ENCODE data around the gene PLXNA4.

DNA sequence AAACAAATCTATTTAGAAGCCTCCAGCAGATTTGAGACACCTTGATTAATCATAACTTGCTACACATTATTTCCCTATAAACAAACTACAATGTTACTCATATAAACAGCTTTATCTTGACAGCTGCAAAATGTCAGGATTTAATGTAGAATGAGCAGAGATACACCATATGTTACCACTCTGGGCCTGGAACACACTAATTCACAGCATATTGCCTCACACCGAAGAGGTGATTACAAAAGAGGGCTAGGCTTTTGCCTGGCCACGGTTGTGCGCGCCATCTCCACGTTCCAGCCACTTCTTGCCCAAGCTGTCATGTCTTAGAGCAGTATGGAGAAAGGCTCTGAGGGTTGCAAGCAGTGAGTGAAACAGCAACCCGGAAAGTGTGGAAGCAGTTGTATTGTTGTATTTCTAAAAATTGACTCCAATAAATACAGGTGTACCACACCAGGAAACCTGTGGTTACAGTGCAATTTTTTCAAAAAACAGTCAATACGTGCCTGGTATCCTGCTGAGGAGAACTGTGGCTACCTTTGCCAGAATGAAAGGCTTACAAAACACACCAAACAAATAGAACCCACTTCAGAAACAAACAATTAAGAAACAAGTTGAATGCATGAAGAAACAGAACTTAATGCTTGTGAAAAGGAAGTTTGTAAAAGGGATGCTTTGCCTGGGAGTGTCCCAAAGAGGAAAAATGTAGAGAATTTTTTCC lies 498.1 kb downstream of the PLXNA4 start:
- TF ChIP-seq POLR2AphosphoS5 (IDR thresholded peaks at IDR 0.05) (no peak), CTCF (IDR thresholded peaks at IDR 0.05) (no peak), POLR2A (IDR thresholded peaks at IDR 0.05) (no peak)

All from prostate gland (tissue), 2 donors.